Fibroblast of skin of back (primary cell): Measurements from ENCODE around the gene CRY1.
A peak's percentile ranks its signal among the peaks of the same experiment; 100 is the strongest.
"Not testable (repeated sequence)": the region's sequence is repeated elsewhere in the genome, so short reads cannot be mapped to it uniquely, and the experiment has no call there.

Source experiments
- DNase-seq: peaks from one replicate; pipeline ENCODE4 v3.0.0-alpha.2; 2013

CRY1 gene

DNA sequence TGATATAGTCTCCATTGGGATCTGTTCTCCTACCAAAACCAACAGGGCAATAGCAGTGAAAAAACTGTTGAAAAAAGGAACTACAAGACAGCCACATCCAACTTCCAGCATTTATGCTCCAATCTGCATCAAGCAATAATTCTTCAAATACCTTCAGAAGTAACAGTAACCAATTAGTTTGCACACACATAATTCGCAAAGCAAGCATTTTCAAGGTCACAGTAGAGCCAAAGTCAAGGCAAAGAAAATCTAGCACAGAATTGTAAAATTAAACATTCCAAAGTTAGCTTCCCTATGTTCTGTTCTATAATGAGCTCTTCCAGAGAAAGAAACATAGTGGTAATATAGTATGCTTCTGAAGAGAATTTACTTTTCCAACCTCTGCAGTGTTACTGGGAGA is 95.4 kb downstream of the CRY1 start:
- no peak for DNase-seq

DNA sequence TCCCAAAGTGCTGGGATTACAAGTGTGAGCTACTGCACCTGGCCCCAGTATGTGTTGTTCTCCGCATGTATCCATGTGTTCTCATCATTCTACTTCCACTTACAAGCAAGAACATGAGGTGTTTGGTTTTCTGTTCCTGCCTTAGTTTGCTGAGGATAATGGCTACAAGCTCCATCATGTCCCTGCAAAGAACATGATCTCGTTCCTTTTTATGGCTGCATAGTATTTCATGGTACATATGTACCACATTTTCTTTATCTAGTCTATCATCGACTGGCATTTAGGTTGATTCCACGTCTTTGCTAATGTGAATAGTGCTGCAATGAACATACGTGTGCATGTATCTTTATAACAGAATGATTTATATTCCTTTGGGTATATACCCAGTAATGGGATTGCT is 97.2 kb downstream of the CRY1 start:
- DNase-seq = not testable (repeated sequence)

DNA sequence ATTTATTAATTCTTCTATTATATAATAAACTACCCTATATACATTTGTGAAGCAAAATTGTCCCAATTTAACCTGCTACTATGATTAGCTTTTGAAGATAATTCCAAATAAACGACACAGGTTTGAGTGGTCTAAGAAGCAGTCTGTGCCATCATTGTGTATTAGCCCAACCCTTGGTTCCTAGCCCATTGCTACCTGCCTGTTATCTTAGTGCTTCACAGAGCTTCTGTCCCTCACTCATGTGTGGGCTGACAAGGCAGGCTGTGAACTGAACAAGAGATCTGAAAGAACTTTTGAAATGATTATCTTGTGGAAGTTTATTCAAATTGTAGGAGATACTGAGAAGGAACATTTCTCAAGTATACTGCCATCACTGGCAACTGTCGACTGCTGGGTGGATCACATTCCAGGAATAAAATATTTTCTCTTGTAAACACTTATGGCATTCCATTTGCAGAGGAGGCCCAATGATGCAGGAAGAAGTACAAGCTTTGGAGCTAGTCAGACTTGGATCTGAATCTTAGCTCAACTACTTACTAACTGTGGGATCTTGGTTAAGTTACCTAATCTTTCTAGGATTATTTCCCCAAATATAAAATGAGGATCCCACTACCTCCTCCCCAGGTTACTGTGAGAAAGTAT is 98.6 kb downstream of the CRY1 start:
- peak; percentile 77 for DNase-seq

DNA sequence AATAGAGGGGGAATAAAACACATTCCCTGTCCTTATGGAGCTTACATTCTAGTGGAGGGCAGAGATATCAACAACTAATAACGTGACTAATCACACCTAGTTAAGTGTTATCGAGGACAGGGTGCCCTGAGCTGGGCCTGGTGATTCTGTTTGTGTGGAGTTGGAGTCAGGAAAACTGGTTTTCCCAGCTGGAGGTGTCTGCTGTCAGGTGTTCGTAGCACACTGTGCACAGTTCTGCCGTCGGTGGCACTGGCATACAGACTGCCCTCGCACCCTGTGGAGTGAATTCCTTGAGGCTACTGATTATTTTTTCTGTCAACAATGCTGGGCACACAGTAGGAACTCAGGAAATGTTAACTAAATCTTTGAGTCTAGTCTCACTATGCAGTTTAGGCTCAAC is 105.5 kb downstream of the CRY1 start:
- no peak for DNase-seq

DNA sequence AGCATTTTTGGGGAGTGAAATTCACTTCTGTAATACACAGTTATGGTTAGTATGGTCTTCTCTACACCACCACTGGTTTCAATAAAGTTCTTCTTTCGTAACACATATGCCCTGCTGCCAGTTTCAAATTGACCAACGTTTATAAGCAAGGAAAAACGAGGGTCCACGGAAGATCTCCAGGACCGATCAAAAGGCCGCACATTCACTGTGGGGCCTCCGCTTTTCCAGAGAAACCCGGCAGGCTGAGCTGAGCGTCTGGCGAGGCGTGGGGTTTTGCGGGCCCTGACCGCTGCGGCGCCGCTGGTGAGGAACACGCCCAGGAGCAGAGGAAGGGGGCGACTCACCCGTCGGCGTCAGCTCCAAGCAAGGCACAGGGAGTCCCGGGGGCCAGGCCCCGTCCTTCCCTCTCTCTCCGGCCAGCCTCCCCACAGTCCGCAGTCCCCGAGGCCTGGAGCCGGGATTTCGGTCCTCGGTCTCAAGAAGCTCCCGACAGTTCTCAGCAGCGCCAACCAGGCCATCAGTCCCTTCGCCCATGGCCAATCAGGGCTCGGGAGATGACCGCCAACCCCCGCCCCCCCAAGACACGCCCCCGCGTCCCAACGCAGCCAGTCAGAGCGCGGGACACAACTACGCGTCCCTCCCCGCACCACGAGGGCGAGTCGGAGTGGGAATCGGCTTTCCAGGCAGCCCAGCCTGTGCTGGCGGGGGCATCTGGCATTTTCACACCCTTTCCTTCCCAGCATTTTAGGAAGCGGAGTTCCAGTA is 106.5 kb downstream of the CRY1 start, which contains the start of gene MTERF2:
Gene MTERF2 (minus strand): TSS at position 522 of the 765 bp plus-strand sequence. CDS start 8,432 bp downstream, outside the sequence.
- DNase-seq = peak; percentile 97

DNA sequence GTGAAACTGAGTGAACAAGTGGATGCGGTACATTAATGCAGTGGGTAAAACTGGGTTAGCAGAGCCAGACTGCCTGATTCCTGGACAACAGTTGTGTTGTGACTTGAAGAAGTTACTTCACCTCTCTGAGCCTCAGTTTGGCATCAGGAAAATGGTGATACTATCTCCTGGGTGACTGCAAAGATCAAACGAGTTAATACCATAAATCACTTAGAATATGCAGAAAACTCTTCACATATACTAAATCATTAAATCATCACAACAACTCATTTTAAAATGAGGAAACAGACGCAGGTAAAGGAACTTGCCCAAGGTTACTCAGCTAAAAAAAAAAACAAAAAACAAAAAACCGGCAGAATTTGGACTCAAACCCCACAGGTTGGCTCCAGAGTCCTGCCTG is 107.2 kb downstream of the CRY1 start:
- no peak for DNase-seq

DNA sequence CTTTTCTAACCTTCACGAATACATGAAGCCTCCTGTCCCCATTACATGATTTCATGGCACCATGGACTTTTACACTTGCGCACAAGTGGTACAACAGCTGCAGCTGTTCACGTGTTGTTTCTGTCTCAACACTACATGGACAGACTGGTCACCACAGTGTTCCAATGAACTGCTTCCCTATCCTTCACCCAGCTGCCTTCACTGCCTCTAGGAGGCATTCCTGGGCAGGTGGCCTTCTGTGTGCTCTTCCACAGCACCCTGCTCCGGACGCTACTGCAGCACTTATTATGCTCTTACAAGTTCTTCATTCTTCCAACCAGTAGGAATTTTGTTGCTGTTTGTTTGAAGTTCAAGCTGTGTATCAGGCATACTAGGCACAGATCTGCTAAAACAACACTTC is 107.9 kb downstream of the CRY1 start:
- DNase-seq = no peak

DNA sequence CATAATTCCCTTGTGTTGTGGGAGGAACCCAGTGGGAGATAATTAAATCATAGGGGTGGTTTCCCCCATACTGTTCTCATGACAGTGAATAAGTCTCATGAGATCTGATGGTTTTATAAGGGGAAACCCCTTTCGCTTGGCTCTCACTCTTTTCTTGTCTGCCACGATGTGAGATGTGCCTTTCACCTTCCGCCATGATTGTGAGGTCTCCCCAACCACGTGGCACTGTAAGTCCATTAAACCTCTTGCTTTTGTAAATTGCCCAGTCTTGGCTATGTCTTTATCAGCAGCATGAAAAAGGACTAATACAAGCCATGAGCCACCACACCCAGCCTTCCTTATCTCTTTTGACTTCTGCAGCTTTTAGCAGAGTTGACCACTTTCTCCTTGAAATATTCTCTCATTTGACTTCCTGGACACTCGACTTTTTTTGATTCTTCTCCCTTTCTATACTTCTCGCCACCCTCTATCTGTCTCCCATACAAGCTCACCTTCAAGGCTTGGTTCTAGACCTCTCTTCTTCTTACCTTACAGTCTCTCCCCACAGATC is 108.7 kb downstream of the CRY1 start:
- no peak for DNase-seq

DNA sequence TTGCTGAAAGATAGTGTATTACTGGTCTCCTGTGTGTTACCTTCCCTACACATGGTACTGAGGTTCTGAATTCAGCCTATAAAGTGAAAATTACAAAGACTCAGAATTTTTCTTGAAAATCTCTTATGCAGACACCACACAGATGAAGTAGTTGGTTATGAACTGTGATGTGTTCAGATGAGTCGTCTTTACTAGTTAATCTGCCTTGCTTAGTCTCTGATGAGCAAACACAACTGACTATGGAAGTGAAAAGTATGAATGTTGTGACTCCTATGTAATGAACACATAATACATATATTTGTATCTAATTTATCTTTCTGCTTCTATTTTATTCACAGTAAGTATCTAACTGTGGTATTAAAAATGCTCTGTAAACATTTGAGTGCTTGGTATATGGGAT is 111.1 kb downstream of the CRY1 start:
- DNase-seq = no peak

DNA sequence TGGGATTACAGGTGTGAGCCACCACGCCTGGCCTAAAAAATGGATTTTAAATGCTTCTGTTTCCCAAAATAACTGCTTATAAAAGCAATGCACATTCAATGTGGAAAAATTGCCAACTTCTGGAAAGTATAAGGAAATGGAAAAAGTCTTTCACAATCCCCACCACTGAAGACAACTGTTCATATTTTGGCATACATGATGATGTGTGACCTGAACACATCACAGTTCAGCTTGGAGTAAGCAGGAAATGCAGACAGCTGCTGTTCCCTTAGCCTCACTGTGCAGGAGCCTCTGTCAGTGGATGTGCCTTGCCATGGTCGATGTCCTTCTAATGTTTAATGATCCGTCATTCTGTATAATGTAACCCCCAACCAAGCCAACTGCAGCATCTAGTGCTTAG is 111.6 kb downstream of the CRY1 start:
- no peak for DNase-seq

DNA sequence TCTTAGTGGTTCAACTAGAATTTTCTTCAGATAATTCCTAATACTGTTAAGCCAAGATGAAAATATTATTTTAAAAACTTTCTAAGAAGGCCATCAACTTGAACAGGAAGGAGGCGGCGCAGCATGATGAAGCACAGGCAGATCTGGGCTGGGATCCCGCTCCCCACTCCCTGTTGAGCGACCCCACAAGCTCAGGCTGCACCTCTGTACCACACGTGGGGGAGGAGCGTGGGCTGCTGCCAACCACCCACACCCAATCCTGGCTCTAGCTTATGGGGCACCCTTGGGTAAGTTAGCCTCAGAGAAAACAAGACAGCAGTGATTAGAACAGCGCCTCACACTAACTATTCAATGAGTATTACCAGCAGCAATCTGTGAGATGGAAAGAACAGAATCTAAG is 112.4 kb downstream of the CRY1 start:
- no peak for DNase-seq

DNA sequence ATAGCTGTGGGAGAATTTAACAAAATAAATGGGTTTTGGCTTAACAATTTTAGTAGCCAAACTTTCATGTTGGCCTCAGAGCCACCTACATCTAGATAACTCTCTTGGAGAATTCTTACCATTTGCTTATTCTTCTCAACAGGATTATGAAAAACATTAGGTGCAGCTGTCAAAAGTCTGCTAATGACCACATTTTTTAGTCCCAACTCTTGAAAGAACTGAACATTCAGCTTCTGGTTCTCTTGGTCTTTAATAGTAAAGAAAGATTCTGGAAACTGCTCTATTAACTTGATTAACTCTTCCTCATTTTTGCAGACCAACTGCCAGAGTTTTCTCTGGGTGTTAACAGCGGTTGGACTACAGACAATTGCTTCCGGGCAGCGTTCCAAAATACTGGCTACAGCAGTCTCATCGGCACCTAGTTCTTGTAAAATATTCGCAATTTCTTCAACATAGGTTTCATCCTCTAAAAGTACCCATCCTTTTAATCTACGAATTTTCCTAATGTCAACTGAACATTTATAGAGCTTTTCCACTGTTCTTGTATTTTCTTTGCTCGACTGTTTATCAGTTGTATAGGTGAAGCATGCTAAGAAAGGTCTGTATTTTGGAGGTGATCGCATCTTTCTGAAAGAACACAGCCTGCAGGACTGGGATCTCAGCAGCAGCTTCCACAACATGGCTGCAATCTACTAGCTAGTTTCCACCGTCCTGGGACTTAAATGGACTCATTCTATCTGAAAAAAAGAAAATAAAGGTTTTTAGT is 115.1 kb downstream of the CRY1 start:
- DNase-seq = peak; percentile 37

DNA sequence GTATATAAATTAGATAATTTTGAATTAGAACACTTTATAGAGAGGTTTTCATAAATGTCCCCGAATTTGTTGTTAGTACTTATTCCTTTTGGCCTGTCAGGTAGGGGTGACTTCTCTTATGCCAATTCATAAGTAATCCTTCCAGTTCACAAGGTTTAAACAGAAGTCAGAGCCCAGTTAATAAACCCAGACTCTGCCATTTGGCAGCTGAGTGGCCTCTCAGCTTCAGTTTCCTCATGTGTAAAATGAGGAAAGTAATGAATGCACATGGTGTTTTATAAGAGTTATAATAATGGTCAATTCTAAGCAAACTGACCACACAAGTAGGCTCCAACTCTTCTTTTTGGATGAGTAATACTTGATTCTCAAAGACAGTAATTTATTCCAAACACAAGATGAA is 116.7 kb downstream of the CRY1 start:
- no peak for DNase-seq

DNA sequence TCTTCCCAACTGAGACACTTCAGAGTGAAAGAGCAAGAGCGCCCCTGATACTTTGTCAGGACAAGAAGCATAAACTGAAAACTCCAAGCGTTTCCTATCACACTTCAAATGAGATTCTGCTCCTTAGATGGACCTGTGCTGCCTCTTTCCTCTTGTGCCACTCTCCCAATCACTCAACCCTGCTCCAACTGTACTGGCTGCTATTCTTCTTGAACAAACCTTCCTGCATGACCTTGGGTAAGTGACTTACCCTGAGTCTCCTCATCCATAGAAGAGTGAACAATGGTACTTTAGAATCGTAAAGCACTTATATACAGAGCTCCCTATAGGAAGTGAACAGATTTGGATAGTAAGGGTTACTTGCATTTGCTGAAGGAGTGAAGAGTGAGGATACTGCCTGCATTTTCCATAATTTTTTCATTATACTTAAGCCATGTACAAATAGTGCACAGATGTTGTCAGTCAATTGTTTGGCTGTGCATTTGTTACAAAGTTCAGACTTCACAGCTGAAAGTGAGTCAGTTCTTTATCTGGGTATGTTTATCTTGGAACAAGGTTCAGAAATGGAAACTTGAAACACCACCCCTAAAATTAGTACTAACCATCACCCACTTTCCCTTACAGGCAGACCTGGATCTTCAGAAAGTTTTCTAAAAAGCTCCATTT is 117.2 kb downstream of the CRY1 start:
- peak; percentile 30 for DNase-seq

DNA sequence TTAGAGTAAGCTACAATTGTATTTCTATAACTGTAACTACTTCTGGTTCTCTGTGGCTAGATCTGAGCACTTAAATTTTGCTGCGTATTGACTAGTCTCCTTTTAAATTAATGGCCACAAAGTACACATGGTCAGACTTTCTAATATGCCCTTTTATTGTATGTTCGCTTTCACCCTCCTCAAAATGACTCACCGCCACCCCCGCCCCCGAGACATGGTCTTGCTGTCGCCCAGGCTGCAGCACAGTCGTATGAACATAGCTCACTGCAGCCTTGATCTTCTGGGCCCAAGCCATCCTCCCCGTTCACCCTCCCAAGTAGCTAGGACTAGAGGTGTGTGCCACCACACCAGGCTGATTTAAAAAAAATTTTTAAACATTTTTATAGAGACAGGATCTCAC is 118.3 kb downstream of the CRY1 start:
- no peak for DNase-seq

DNA sequence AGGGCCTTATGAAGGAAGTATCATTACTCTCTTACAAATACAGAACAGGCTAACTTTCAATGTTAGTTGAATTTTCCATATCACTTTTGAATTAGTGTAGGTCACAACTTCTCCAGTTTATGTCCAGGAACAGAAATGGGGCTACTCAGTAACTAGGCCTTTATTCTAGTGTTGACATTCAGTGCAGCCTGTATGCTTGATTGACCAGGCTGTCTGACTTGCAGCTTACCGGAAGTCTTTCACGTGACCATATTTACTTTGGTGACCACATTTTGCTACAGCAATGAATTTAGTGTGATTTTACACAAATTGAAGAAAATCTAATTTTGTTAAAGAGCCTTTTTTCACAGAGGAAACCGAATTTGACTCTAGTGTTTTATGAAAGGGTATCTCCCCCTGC is 118.8 kb downstream of the CRY1 start:
- no peak for DNase-seq

DNA sequence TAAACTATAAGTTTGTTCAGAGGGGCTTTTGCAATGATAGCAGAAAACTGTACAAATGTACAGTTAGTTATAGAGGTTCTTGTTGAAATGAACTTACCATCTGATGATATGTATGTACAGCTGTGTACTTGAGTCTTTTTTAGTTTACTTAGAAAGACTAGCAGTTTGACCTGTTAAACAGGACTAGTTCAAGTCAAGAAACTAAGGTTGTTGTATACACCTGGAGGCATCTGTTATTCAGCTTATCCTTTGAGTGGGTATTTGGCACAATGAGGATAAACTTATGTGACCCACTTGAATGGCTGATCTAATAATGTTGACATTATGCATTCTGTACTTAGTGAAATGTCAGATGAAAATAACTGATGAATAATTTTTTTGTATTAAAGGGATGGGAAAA is 119.8 kb downstream of the CRY1 start:
- DNase-seq = no peak

DNA sequence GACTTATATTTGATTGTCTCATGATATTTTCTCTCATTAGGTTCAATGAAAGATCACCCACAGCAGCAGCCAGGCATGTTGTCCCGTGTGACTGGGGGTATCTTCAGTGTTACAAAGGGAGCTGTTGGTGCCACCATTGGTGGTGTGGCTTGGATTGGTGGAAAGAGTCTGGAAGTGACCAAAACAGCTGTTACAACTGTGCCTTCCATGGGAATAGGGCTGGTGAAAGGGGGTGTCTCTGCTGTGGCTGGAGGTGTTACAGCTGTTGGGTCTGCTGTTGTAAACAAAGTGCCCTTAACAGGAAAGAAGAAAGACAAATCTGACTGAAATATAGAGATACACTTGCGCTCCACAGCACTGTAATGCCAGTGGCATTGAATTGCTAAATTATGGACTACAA is 122.3 kb downstream of the CRY1 start:
- DNase-seq = no peak

DNA sequence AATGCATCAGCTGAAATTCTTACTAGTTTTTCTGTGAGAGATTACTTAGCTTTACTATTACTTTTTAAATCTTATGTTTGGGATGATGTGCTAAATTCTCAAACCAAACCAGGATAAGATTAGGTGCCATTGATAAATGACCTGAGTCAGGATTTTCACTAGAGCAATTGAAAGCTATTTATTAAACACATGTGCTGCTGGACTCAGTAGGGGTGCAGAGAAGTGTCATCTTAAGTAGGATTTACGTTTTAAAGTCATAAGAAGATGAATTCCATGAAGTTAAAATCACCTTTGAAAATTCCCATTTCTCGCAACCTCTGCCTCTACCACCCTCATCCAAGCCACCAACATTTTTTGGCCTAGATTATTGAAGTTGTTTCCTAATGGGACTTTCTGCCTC is 128.8 kb downstream of the CRY1 start:
- DNase-seq = no peak

DNA sequence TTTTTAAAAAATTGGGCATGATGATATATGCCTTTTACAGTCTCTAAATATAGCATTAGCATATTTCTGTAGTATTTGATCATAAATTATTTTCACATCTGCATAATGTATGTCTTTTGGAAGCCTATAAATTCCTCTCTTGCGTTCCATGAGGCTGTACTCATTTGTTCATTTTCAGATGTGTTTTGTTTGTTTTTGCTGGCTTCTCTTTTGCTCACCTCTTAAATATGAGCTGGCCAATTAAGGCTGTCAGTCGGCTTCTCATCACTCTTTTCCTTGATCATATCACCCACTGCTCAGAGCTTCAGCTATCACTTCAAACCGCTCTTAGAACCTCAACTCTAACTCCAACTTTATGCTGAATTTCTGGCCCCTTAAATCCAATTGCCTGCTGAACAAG is 131.1 kb downstream of the CRY1 start:
- DNase-seq = peak; percentile 65

DNA sequence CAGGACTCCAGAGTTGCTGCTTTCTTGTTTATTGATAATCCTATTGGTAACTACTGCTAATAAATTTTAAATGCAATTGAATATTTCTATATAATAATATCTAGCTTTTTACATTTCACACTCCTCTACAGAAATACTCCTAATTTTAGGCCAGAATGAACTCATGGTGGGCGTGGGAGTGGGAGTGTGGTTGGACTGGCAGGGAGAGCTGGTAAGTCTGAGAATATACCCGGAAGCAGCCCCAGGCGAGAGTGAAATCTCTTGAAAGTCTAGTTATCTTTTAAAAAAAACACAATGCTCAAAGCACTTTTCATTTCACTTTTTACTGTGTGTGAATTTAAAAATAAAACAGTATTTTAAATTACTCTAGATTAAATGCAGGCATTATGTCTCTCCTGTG is 132.9 kb downstream of the CRY1 start:
- DNase-seq = no peak

DNA sequence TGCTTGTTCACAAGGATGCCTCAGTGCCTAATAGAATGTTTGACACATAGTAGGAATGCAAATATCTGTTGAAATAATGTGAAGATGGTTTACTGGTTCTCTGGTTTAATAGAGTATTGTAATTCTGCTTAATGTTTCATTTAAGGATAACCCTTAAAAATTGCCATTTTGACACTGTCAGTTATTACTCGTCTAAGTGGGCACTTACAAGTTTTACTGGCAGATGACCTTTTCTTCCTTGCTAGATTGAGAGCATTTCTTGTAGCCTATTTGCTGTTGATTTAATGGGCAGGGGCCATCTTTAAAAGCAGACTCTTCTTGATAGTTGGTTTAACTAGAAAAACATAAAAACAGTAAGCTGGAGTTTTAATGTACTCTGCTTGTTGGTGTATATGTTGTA is 135.8 kb downstream of the CRY1 start:
- no peak for DNase-seq

DNA sequence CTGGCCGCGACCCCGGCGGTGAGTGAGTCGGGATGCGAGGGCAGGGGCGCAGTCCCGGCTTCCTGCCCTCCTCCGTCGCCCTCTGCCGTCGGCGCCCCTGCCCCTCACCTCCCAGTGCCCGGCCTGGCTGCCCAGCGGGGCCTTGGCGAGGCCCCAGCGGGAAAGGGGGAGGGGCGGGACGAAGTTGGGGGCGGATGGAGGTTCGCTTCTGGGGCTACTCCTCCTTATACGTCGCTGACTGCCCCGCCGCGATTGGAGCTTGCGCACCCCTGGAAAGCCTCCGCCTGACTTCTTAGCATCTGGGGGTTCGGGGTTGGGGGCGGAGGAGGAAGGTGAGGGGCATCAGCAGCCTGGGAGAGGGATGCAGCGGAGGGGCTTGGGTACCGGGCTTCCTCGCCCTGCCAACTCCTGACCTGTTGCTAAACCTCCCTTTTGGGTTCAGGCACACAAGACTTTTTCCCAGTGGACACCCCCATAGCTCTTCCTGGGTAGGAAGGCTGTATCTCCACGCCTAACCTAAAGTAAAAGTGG is 137.2 kb downstream of the CRY1 start:
- peak; percentile 69 for DNase-seq
